Measurements from ENCODE around the gene CAPN8. TPM values are rescaled to one million over a fixed set of nuclear protein-coding genes. Genes with fewer than 3 reads are reported as not detected.

The CAPN8 gene
- total and polyA plus RNA-seq, 4 experiments from 2014 or later: 0.32 to 0.55 (median 0.33) TPM; not detected in 1

- CTCF ChIA-PET (ENCODE audit: partially characterized antibody): no interaction called here
- no peak overlapping the region for H3K27ac Mint-ChIP-seq
- peaks cover 0 to 18% (median 15%) of the 10 kb centered on the region in 8 donors for H3K9me3 Mint-ChIP-seq
- H3K4me1 Mint-ChIP-seq: no peaks in the 10 kb centered on the region
- POLR2A ChIA-PET (ENCODE audit: partially characterized antibody): no interaction called here
- H3K9me3 ChIP-seq (ENCODE audit: control insufficient read depth in 1 of 2, low read length in 2 of 2): no peaks in the 10 kb centered on the region
- H3K36me3 ChIP-seq (ENCODE audit: insufficient read depth, low read length): no peaks in the 10 kb centered on the region
- intact Hi-C loops (cut with micrococcal nuclease): loop anchor here (5.0 kb wide), 1 partner anchor 499 kb away; no protein-coding TSS in a partner anchor
- H3K36me3 Mint-ChIP-seq: no peaks in the 10 kb centered on the region
- no peaks in the 10 kb centered on the region for H3K4me1 ChIP-seq (ENCODE audit: insufficient read depth, low read length)
- H3K27me3 ChIP-seq (ENCODE audit: insufficient read depth, low read length): no peaks in the 10 kb centered on the region
- DNase-seq: no peak
- H3K4me3 Mint-ChIP-seq: no peak overlapping the region
- H3K4me3 ChIP-seq (ENCODE audit: low read length in 2 of 2): no peak overlapping the region
- no peak overlapping the region for H3K27ac ChIP-seq (ENCODE audit: low read depth, low read length)
- peaks cover 4 to 9% of the 10 kb centered on the region in 2 donors for H3K27me3 Mint-ChIP-seq
These were observed 34.0 kb downstream of the CAPN8 start for GRCh38 chr1:223631473-223631872.

- Histone ChIP-seq H3K4me1 (ENCODE audit: insufficient read depth, low read length) (no peaks in the 10 kb centered on the region), H3K9me3 (ENCODE audit: control insufficient read depth in 1 of 2, low read length in 2 of 2) (no peaks in the 10 kb centered on the region), H3K27me3 (ENCODE audit: insufficient read depth, low read length) (no peaks in the 10 kb centered on the region), H3K27ac (ENCODE audit: low read depth, low read length) (no peak overlapping the region), H3K4me3 (ENCODE audit: low read length in 2 of 2) (no peak overlapping the region), H3K36me3 (ENCODE audit: insufficient read depth, low read length) (no peaks in the 10 kb centered on the region)
- Mint-ChIP-seq H3K36me3 (no peaks in the 10 kb centered on the region), H3K4me3 (no peak overlapping the region), H3K9me3 (peaks cover 0 to 6% (median 5%) of the 10 kb centered on the region in 8 donors), H3K27me3 (peaks cover 3 to 4% of the 10 kb centered on the region in 2 donors), H3K4me1 (no peaks in the 10 kb centered on the region), H3K27ac (peak overlapping the region in 1 of 7 donors; percentile 23)
- no peak for DNase-seq
- ChIA-PET CTCF (ENCODE audit: partially characterized antibody) (interaction anchor here (0.7 to 1.7 kb wide), 7 partner anchors 10 to 496 kb away, joined by 3 to 9 read pairs (median 4); no protein-coding TSS in a partner anchor), POLR2A (ENCODE audit: partially characterized antibody) (no interaction called here)
- intact Hi-C loops (cut with micrococcal nuclease): no loop called here
These were observed 36.4 kb downstream of the CAPN8 start for GRCh38 chr1:223629126-223629457.

GRCh38 chr1:223628233-223629125 lies 37.0 kb downstream of the CAPN8 start:
- H3K36me3 Mint-ChIP-seq: no peaks in the 10 kb centered on the region
- DNase-seq: peak in 4 of 5 donors; percentile 15 to 36 (median 20)
- Histone ChIP-seq H3K27me3 (ENCODE audit: insufficient read depth, low read length) (no peaks in the 10 kb centered on the region), H3K36me3 (ENCODE audit: insufficient read depth, low read length) (no peaks in the 10 kb centered on the region), H3K4me3 (ENCODE audit: low read length in 2 of 2) (no peak overlapping the region), H3K27ac (ENCODE audit: low read depth, low read length) (no peak overlapping the region), H3K9me3 (ENCODE audit: control insufficient read depth in 1 of 2, low read length in 2 of 2) (no peaks in the 10 kb centered on the region), H3K4me1 (ENCODE audit: insufficient read depth, low read length) (no peaks in the 10 kb centered on the region)
- intact Hi-C loops (cut with micrococcal nuclease): no loop called here
- peak overlapping the region in 1 of 7 donors; percentile 23 for H3K27ac Mint-ChIP-seq
- H3K4me3 Mint-ChIP-seq: no peak overlapping the region
- peaks cover 0 to 4% of the 10 kb centered on the region in 2 donors for H3K27me3 Mint-ChIP-seq
- ChIA-PET CTCF (ENCODE audit: partially characterized antibody) (interaction anchor here (0.7 to 1.7 kb wide), 10 partner anchors 9 to 495 kb away, joined by 3 to 9 read pairs (median 4); no protein-coding TSS in a partner anchor), POLR2A (ENCODE audit: partially characterized antibody) (no interaction called here)
- H3K4me1 Mint-ChIP-seq: no peaks in the 10 kb centered on the region
- peaks cover 0 to under 1% (median 0%) of the 10 kb centered on the region in 8 donors for H3K9me3 Mint-ChIP-seq

- H3K27me3 Mint-ChIP-seq: no peaks in the 10 kb centered on the region
- H3K27ac Mint-ChIP-seq: no peak overlapping the region
- no peak overlapping the region for H3K4me3 Mint-ChIP-seq
- Histone ChIP-seq H3K9me3 (ENCODE audit: control insufficient read depth in 1 of 2, low read length in 2 of 2) (no peaks in the 10 kb centered on the region), H3K36me3 (ENCODE audit: insufficient read depth, low read length) (no peaks in the 10 kb centered on the region), H3K4me1 (ENCODE audit: insufficient read depth, low read length) (no peaks in the 10 kb centered on the region), H3K27me3 (ENCODE audit: insufficient read depth, low read length) (no peaks in the 10 kb centered on the region), H3K27ac (ENCODE audit: low read depth, low read length) (no peak overlapping the region), H3K4me3 (ENCODE audit: low read length in 2 of 2) (no peak overlapping the region)
- H3K9me3 Mint-ChIP-seq: no peaks in the 10 kb centered on the region
- POLR2A ChIA-PET (ENCODE audit: partially characterized antibody): no interaction called here
- CTCF ChIA-PET (ENCODE audit: partially characterized antibody): interaction anchor here (1.5 kb wide), 1 partner anchor 10 kb away, joined by 3 read pairs; no protein-coding TSS in a partner anchor
- intact Hi-C loops (cut with micrococcal nuclease): no loop called here
- no peaks in the 10 kb centered on the region for H3K36me3 Mint-ChIP-seq
- no peak for DNase-seq
- H3K4me1 Mint-ChIP-seq: peaks cover 0 to 3% (median 0%) of the 10 kb centered on the region in 4 donors
These were observed 43.2 kb downstream of the CAPN8 start for GRCh38 chr1:223622132-223622842.

- CTCF ChIA-PET (ENCODE audit: partially characterized antibody): no interaction called here
- Histone ChIP-seq H3K4me1 (ENCODE audit: insufficient read depth, low read length) (no peaks in the 10 kb centered on the region), H3K9me3 (ENCODE audit: control insufficient read depth in 1 of 2, low read length in 2 of 2) (no peaks in the 10 kb centered on the region), H3K4me3 (ENCODE audit: low read length in 2 of 2) (no peak overlapping the region), H3K36me3 (ENCODE audit: insufficient read depth, low read length) (no peaks in the 10 kb centered on the region), H3K27ac (ENCODE audit: low read depth, low read length) (no peak overlapping the region), H3K27me3 (ENCODE audit: insufficient read depth, low read length) (no peaks in the 10 kb centered on the region)
- Mint-ChIP-seq H3K27me3 (no peaks in the 10 kb centered on the region), H3K9me3 (no peaks in the 10 kb centered on the region), H3K36me3 (no peaks in the 10 kb centered on the region), H3K27ac (no peak overlapping the region), H3K4me1 (peaks cover 0 to 3% (median 0%) of the 10 kb centered on the region in 4 donors), H3K4me3 (no peak overlapping the region)
- POLR2A ChIA-PET (ENCODE audit: partially characterized antibody): no interaction called here
- intact Hi-C loops (cut with micrococcal nuclease): no loop called here
- no peak for DNase-seq
These were observed 44.2 kb downstream of the CAPN8 start for GRCh38 chr1:223621312-223621734.

- H3K9me3 ChIP-seq (ENCODE audit: control insufficient read depth in 1 of 2, low read length in 2 of 2): no peaks in the 10 kb centered on the region
- no peaks in the 10 kb centered on the region for H3K27me3 ChIP-seq (ENCODE audit: insufficient read depth, low read length)
- no peaks in the 10 kb centered on the region for H3K4me1 ChIP-seq (ENCODE audit: insufficient read depth, low read length)
- no peak overlapping the region for H3K4me3 Mint-ChIP-seq
- no peaks in the 10 kb centered on the region for H3K9me3 Mint-ChIP-seq
- no peaks in the 10 kb centered on the region for H3K36me3 ChIP-seq (ENCODE audit: insufficient read depth, low read length)
- H3K27me3 Mint-ChIP-seq: no peaks in the 10 kb centered on the region
- DNase-seq: no peak
- ChIA-PET POLR2A (ENCODE audit: partially characterized antibody) (no interaction called here), CTCF (ENCODE audit: partially characterized antibody) (interaction anchor here (1.2 to 2.0 kb wide), 2 partner anchors 8 to 487 kb away, joined by 4 to 9 read pairs; no protein-coding TSS in a partner anchor)
- intact Hi-C loops (cut with micrococcal nuclease): no loop called here
- peaks cover 0 to 3% (median 0%) of the 10 kb centered on the region in 4 donors for H3K4me1 Mint-ChIP-seq
- H3K4me3 ChIP-seq (ENCODE audit: low read length in 2 of 2): no peak overlapping the region
- no peaks in the 10 kb centered on the region for H3K36me3 Mint-ChIP-seq
- H3K27ac ChIP-seq (ENCODE audit: low read depth, low read length): no peak overlapping the region
- no peak overlapping the region for H3K27ac Mint-ChIP-seq
These were observed 45.1 kb downstream of the CAPN8 start for GRCh38 chr1:223620297-223620897.

GRCh38 chr1:223618680-223619079 lies 46.8 kb downstream of the CAPN8 start:
- Histone ChIP-seq H3K27ac (ENCODE audit: low read depth, low read length) (no peak overlapping the region), H3K4me3 (ENCODE audit: low read length in 2 of 2) (no peak overlapping the region), H3K9me3 (ENCODE audit: control insufficient read depth in 1 of 2, low read length in 2 of 2) (no peaks in the 10 kb centered on the region), H3K27me3 (ENCODE audit: insufficient read depth, low read length) (no peaks in the 10 kb centered on the region), H3K36me3 (ENCODE audit: insufficient read depth, low read length) (no peaks in the 10 kb centered on the region), H3K4me1 (ENCODE audit: insufficient read depth, low read length) (no peaks in the 10 kb centered on the region)
- ChIA-PET CTCF (ENCODE audit: partially characterized antibody) (interaction anchor here (0.9 to 2.0 kb wide), 3 partner anchors 9 to 485 kb away, joined by 3 to 9 read pairs (median 4); no protein-coding TSS in a partner anchor), POLR2A (ENCODE audit: partially characterized antibody) (no interaction called here)
- Mint-ChIP-seq H3K36me3 (no peaks in the 10 kb centered on the region), H3K4me3 (no peak overlapping the region), H3K4me1 (peaks cover 0 to 3% (median 0%) of the 10 kb centered on the region in 4 donors), H3K27me3 (no peaks in the 10 kb centered on the region), H3K27ac (no peak overlapping the region), H3K9me3 (no peaks in the 10 kb centered on the region)
- no peak for DNase-seq
- intact Hi-C loops (cut with micrococcal nuclease): no loop called here
